ENCODE results near the gene C6orf136. TPM values are rescaled to one million over a fixed set of nuclear protein-coding genes. Genes with fewer than 3 reads are reported as not detected.

C6orf136 gene
- total and polyA plus RNA-seq, 9 of the 15 experiments (the other 6 are each of a cell fraction or from before 2014, with no cell fraction given), result 14.1 to 63.1 (median 18.4) TPM

DNA sequence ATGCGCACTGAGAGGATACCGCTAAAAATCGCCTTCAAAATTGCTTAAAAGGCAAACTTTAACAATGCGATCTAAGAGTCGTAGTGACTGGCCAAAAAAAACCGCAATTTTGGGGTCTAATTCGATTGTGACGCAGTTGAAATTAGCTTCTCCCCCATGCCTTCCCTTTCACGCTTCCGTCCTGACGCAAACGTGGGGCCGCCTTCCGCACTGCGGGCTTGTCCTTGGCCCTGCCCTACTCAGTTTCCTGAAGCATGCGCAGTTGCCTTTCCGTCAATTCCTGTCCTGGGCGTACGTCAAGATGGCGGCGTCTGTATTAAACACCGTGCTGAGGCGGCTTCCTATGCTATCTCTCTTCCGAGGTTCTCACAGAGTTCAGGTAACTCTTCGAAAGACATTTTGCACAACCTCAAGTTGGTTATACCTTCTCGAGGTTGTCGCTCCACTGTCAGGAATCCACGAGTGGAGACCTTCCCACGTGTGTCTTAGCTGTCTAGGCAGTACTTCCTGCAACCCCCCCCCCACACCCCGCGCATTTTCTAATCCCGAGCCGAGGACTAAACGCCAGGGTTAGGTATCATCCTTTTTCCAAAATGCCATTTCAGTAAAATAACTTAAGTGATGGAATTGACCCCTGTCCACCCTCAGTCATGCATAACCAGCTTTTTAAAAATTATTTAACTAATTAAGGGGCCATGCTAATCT lies 29.2 kb upstream of the C6orf136 start, which contains the start of gene MRPS18B (continued):
- TF ChIP-seq, protein P1, sequence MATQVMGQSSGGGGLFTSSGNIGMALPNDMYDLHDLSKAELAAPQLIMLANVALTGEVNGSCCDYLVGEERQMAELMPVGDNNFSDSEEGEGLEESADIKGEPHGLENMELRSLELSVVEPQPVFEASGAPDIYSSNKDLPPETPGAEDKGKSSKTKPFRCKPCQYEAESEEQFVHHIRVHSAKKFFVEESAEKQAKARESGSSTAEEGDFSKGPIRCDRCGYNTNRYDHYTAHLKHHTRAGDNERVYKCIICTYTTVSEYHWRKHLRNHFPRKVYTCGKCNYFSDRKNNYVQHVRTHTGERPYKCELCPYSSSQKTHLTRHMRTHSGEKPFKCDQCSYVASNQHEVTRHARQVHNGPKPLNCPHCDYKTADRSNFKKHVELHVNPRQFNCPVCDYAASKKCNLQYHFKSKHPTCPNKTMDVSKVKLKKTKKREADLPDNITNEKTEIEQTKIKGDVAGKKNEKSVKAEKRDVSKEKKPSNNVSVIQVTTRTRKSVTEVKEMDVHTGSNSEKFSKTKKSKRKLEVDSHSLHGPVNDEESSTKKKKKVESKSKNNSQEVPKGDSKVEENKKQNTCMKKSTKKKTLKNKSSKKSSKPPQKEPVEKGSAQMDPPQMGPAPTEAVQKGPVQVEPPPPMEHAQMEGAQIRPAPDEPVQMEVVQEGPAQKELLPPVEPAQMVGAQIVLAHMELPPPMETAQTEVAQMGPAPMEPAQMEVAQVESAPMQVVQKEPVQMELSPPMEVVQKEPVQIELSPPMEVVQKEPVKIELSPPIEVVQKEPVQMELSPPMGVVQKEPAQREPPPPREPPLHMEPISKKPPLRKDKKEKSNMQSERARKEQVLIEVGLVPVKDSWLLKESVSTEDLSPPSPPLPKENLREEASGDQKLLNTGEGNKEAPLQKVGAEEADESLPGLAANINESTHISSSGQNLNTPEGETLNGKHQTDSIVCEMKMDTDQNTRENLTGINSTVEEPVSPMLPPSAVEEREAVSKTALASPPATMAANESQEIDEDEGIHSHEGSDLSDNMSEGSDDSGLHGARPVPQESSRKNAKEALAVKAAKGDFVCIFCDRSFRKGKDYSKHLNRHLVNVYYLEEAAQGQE (IDR thresholded peaks at IDR 0.05; ENCODE audit: borderline replicate concordance), result no peak
- TF ChIP-seq, protein P1 (CRISPR knock-in tag; IDR thresholded peaks at IDR 0.05; ENCODE audit: low read depth), result no peak
- TF ChIP-seq DLX4 (CRISPR knock-in tag; IDR thresholded peaks at IDR 0.05) (no peak), SOX6 (IDR thresholded peaks at IDR 0.05) (no peak; the same call in 1 of the 2 replicates), ZNF696 (CRISPR knock-in tag; conservative IDR thresholded peaks at IDR 0.05) (no peak; the same call in 1 of the 2 replicates), C11orf30 (IDR thresholded peaks at IDR 0.05; ENCODE audit: low read depth) (peak; percentile 83), ZNF644 (tag; IDR thresholded peaks at IDR 0.05; ENCODE audit: low read depth) (0 out of 2 replicates have a peak, but pooled peaks have one; percentile 64), ZEB2 (IDR thresholded peaks at IDR 0.05) (0 out of 2 replicates have a peak, but pooled peaks have one; percentile 6), E2F8 (IDR thresholded peaks at IDR 0.05; ENCODE audit: low read depth, partially characterized antibody) (no peak), SLC30A9 (CRISPR knock-in tag; IDR thresholded peaks at IDR 0.05) (no peak), ADNP (tag; IDR thresholded peaks at IDR 0.05) (no peak), POLR2AphosphoS5 (IDR thresholded peaks at IDR 0.05; ENCODE audit: control insufficient read depth, insufficient read depth, low read depth, low read length) (peak; percentile 95), PRPF4 (IDR thresholded peaks at IDR 0.05; ENCODE audit: insufficient read depth, low read depth, low read length, poor library complexity, severe bottlenecking) (no peak), HNRNPH1 (optimal IDR thresholded peaks at IDR 0.05; ENCODE audit: low read depth, low read length) (no peak), ZC3H4 (CRISPR knock-in tag; IDR thresholded peaks at IDR 0.05; ENCODE audit: borderline replicate concordance) (no peak), HLTF (IDR thresholded peaks at IDR 0.05) (peak; percentile 73; the same call in 1 of the 2 replicates), ARNT (IDR thresholded peaks at IDR 0.05) (peak in 1 of 2 experiments; percentile 20; a peak in 1 of 4 replicates), NBN (IDR thresholded peaks at IDR 0.05; ENCODE audit: low read depth) (peak; percentile 77)

All from K562 (cell line).